ENCODE measurements around the gene NEU4.
"Not testable (repeated sequence)": the region's sequence is repeated elsewhere in the genome, so short reads cannot be mapped to it uniquely, and the experiment has no call there.

The NEU4 gene

DNA sequence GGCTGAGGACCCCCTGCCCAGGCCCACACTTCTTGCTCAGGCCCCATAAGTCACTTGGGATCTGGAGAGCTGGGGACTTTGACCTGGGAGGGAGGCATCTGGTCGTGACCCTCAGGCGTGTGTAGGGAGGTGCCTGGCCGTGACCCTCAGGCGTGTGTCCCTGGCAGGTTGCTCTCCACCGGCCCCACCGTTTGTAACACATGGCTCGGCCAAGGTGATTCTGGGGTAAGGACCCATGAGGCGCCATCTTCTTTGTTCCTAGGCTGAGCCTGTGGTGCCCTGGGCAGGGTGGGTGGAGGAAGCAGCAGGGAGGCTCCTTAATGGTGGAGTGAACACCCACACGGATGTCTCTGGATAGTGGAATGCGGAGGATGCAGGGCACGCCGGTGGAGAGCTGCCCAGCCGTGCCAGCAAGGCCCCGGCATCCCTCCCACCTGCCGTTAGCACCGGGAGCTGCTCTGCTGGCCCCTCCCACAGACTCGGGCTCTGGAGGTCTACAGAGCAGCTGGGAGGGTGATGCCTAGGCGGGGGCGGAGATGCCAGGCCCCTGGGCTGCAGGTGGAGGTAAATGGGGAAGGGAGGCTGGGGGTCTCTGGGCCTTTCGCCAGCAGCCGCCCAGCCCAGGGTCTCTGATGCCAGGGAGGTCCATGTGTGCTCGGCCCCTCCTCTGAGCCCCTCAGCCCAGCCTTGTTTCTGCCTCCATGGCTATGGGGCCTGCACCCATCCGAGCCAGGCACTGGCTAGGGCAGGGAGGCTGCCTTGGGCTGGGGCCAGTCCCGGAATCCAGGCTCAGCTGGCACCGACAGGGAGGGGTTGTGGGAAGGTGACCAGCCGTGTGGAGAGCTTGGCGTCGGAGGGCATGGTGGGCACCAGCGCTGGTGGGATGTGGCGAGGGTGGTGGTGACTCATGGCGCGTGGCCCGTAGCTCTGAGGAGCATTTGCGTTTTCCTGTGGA, 33.5 kb upstream of the NEU4 start:
- no peak for DNase-seq

DNA sequence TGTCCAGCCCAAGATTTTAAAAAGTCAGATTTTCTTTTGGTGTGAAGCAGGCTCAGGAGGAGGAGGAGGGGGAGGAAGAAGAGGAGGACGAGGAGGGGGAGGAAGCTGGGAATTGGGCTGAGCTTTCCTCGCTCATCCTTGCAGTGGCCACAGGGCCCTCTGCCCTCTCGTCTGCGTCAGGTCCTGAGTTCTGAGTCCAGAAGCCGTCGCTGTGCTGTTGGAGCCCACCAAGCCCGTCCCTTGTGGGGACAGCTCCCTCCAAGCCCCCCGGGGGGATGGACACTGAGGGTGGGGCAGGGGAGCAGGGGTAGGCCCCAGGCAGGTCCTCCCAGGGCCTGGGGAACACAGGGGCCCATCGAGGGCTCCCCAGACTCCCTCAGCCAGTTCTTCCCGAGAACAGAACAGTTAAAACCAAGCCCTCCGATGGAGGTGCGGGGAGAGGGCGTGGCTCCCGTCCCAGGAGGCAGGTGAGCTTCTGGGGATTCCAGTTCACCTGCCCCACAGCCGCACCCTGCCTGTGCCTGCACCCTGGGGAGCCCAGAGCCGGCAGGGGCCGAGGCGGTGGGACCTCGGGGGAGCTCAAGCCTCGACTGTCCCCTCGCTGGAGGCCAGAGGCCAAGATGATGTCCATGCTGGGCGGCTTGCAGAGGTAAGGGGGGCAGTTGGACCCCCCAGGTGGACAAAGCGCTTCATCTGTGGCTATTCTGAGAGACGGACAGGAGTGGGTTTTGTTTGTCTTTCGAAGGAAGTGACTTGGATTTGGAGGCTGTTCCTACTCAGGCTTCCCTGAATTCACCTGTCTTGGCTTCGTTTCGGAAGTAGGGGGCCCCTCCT, 32.4 kb upstream of the NEU4 start, which contains the start of gene GAL3ST2:
GAL3ST2 (plus strand) TSS at position 487 of the 834 bp plus-strand sequence; CDS start at position 621, 134 bp downstream.
- no peak for DNase-seq

DNA sequence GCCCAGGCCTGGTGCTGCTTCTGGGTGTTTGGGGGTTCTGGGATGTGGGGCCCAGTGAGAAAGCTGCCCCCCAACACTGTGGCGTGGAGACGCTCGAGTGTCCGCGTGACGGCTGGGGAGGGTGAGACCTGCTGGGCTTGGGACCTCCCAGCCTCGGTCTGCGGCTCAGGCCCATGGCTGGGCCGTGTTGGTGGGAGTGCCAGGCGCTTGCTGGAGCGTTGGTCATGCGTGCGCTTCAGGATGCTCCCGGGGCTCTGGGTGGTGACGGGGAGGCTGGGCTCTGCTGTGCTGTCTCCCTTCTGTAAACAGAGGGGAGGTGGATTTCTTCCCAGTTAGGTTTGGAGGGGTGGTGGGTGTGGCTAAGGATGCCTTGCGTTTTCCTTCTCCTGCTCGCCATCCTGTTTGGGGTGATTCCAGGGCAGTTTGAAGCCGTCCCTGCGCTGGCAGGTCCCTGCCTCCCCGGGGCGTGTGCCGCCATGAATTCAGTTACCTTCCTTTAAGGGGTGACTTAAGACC, 31.8 kb upstream of the NEU4 start:
- DNase-seq = no peak

DNA sequence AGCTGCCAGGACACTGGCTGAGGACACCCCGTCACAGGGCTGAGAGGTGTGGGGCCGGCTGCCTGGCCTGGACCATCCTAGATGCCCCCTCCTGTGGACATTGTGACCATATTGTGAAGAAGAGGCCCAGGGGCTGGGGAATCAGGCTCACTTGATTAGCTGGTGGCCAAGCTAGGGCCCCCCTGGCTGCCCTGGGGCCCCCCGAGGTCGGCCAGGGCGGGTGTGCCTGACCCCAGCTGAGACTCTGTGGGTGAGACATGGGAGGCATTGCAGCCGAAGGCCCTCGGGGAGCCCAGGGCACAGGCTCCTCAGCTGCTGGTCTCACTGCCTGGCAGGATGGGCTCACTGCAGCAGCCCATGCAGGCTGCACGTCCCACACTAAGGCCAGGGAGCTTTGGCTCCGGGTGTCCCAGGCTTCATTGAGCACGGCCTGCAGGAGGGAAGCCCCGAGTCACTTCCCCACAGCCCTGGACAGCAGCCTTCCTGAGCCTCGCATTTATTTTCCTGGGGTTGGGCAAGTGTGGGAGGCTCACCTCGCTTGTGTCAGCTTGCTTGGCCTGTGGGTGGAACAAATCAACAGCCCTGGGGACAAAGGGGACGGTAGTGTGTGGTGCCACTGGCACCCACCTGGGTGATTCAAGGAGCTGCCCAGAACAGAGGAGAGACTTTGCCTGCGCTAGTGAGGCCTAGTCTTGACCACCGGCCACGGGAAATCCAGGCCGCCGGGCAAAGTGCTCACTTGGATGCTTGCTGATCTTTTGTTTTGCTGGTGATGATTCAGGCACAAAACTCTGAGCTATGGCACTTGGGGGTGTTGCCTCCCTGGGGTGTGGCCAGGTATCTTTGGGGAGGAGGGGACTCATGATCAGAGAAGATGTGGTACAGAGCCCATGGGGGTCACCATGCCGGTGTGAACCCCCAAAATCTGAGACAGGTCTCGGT, 31.0 kb upstream of the NEU4 start:
- DNase-seq = no peak

DNA sequence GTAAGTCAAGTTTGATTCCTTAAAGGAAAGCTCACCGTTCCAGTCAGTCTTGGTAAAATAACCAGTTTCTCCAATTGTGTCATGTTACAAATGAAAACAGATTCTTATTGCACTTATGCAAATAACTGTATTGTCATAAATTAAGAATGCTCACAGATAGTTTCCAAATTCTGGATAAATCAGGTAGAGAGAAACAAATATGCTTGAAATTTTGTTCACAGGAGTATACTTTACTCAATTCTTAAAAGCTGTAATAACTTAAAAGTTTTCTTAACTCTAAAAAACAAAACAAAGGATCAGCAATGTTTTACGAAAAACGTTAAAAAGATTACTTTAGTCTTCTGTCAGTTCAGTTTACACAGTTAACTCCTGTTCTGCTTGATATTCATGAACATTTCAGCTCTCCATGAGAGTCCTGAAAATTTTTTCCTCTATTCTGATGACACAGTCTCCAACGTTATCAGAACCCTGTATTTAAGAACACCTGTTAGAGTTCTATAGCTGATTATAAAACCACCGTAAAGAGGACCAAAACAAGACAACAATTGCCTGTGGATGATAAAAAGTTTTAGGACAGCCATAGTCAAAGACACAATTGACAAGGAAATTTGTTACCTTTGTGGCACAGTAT, 27.9 kb upstream of the NEU4 start:
- no peak for DNase-seq

DNA sequence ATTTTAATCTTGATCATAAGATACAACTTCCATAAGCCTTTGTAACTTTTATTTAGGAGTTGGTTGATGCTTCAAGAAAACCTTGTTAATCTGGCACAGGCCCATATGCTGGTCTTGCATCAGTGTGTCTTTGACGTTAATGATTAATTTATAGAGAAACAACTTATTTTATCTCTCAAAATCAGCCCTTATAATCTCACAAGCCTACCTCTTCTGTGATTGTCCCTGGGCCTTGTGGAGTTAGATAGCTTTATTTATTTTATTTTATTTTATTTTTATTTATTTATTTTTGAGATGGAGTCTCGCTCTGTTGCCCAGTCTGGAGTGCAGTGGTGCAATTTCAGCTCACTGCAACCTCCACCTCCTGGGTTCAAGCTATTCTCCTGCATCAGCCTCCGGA, 26.9 kb upstream of the NEU4 start:
- DNase-seq = not testable (repeated sequence)

DNA sequence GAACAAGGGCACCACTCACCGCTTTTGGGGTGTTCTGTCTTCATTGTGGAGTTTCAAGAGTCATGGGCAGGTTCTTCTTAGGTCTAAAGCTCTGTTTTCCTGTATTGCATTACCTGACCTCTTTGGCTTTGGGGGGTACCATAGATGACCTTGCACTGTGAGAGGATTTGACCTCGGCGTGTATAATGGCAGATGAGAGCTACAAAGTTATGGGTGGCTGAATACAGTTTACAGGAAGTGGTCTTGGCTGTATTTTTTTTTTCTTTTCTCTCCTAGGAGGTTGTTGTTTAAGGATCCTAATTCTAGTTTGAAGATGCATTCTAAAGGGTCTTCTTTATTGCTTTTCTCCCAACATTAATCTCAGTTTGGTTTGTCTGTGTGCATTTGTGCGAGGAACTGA, 20.9 kb upstream of the NEU4 start:
- DNase-seq = no peak

DNA sequence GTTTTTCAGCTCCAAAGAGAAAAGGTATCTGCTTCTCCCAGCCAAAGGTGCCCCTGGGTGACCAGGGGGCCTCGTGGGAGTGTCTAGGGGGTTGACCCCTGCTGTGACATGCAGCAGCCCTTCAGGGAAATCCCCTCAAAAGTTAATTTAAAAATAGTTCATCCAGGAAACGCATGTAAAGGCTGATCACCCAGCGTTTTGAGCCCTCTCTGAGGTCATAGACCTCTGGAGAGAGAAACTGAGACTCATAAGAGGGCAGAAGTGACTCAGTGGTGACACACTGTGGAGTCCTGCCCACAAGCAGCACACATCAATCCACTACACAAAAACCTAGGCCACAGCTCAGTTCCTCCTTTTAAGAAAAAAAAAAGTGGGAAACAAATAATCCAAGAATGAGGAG, 20.4 kb upstream of the NEU4 start:
- DNase-seq = peak; percentile 35

DNA sequence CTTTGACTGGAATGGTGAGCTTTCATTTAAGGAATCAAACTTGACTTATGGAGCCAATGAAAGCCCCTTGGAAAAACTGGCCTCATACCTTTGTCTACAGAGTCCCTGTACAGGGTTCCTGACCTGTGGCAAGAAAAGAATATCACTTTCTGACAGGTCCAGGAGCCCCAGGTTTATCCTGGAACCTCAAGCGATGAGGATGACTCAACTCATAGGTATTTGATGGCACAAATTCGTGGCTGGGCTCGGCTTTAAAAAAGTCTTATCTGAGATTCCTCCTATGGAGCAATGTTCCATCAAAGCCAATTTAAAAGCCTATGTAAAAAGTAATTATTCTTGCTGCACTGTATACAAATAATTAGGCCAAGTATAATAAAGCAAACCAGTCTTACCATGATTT, 17.6 kb upstream of the NEU4 start:
- not testable (repeated sequence) for DNase-seq

DNA sequence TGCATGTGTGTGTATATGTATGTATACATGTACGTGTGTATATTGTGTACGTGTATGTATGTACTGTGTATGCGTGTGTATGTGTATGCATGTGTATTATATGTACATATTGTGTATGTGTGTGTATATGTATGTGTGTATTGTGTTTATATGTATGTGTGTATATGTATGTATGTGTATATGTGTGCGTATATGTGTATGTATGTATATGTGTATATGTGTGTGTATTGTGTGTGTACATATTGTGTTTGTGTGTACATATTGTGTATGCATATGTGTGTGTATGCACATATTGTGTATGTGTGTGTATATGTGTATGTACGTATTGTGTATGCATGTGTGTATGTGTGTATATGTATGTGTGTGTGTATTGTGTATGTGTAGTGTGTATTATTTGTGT, 15.6 kb upstream of the NEU4 start:
- no peak for DNase-seq

DNA sequence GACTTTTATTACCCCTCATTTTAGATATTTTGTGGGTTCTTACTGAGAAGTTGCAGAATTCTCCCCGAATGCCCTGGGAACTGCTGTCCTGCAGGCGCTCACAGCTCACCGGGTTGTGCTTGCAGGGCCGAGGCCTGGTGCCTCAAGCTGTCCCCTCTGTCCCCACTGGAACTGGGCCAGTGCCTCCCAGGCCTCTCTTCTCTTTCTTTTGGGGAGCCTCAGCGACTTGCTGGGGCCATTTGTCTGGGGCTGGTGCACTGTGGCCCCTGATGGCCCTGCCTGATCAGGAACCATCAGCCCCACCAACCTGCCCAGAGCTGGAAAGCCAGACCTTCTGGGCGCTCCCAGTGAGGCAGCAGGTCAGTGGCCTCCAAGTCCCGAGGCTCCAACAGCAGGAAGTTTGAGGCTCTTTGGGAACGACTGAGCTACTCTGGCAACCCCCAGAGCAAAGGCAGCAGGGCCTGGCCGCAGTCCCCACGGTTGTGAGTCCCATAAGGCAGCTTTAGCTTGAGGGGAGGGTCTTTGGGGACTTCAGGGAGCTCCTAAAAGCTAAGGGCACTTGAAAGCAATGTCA, 14.7 kb upstream of the NEU4 start:
- DNase-seq = no peak

DNA sequence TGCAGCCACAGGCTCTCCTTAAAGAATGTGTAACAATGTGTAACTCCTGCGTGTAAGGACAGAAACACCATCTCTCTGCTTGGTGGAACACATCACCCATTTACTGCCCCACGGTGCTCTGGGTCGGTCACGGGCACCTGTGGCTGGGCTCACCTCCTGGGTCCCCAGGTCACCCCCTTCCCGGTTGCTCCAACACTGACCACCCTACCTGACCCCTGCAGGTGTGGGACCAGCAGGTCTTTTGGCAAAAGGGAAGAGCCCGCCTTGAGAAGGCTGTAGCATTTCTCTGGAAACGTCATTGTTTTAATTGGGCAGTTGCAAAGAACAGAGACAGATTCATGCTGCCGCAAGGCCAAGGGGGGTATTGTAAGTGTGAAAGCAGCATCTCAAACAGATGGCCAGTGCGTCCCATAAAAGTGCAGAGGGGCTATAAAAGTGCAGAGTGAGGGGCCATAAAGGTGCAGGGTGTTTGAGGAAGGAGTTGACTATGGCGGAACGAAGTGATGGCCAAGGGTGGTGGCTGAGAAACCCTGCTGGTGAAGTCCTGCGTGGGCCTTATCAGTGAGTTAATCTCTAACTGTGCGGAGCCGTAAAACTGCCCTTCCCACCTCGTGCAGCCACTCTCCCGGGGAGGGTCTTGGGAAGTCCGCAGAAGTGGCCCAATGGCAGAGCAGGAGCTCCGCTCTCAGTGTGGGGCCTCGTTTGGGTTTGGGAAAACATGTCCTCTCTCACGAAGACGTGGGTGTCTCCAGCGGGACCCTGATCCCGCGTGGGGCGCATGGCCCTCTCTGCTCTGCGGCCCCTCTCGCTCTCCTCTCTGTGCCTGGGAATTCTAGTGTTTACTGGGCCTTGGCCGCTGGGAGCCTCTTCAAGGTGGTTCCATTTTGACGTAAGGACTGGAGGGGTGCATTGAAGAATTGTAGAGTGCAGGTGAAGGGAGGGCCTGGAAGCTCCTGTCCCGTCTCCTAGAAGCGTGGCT, 13.7 kb upstream of the NEU4 start:
- DNase-seq = no peak

DNA sequence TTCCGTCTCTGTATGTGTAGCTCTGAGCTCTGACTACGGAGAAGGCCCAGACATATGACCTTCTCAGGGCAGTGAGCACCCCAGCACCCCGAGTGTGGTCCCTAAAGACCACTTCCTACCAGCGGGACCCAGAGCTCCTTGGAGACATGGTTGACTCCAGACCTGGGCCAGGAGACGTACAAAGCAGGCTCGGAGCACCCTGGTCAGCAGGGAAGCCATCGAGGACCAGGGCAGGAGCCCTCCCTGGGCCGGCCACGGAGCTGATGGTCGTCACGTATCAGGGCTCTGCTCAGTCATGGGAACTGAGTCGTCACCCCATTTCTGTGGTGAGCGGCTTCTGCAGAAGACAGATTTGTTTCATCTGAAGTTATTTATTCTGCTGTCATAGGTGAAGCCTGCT, 12.8 kb upstream of the NEU4 start:
- DNase-seq = no peak

DNA sequence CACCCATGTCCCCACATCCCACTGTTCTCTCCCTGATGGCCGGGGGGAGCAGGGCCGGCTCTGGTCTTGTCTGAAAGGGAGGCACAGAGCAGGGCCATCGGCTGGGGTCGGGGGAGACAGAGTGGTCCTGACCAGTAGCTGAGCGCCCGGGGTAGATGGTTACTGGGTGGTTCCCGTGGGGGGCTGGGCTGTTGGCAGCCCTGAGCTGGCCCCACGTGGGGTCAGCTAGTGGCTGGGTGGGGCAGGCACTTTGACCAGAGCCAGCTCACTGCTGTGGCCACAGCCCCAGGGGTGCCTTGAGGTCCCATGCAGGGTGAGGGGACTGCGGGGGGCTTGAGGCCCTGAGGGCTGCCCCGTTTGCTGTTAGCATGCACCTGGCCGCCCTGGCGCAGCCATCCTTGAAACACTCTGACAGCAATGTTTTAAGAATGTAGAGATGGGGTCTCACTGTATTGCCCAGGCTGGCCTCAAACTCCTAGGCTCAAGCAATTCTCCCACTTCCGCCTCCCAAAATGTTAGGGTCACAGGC, 12.3 kb upstream of the NEU4 start:
- no peak for DNase-seq

DNA sequence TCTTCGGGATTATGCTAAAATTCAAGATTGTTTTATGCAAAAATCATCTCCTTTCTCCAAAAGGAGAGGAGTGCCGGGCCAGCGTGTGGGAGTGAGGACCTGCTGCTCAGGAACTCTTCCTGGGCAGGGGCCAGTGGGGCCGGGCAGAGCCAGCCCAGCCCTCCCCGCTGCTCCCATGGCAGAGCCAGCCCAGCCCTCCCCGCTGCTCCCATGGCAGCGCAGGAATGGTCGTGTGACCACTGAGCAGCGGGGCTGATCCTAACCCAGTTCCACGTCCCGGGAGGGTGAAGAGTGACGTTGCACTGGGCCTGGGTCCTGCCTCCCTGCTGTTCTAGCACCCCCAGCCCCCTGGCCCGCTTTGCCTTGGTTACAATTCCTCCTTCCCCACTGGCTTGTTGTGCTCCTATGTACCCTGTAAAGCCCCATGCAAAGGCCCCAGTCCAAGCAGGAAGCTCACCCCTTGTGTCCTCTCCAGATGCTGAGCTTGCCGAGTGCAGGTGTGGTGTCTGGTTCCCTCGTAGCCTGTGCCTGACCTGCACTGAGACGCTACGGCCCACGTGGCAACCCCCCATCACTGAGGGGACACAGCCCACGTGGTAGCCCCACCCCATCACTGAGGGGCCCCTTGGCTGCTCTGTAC, 11.4 kb upstream of the NEU4 start:
- DNase-seq = no peak

DNA sequence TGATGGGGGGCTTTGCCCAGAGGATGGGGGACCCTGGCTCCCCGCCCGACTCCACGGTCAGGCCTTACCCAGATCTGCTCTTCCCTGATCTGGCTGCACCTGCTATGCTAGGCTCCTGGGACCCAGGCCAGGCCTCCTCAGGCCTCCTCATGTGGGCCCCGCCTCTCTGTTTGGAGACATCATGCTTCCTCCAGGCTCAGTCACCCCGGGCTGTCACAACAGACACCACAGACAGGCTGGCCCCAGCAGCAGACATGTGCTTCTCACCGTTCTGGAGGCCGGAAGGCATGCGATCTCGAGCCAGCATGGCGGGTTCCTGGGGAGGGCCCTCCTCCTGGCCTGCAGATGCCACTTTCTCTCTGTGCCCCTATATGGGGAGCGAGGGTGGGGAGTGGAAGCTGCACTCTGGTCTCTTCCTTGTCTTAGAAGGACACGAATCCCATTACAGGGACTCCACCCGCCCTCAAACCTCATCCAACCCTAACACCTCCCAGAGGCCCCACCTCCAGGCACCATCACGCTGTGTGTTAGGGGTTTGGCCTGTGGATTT, 10.8 kb upstream of the NEU4 start:
- no peak for DNase-seq

DNA sequence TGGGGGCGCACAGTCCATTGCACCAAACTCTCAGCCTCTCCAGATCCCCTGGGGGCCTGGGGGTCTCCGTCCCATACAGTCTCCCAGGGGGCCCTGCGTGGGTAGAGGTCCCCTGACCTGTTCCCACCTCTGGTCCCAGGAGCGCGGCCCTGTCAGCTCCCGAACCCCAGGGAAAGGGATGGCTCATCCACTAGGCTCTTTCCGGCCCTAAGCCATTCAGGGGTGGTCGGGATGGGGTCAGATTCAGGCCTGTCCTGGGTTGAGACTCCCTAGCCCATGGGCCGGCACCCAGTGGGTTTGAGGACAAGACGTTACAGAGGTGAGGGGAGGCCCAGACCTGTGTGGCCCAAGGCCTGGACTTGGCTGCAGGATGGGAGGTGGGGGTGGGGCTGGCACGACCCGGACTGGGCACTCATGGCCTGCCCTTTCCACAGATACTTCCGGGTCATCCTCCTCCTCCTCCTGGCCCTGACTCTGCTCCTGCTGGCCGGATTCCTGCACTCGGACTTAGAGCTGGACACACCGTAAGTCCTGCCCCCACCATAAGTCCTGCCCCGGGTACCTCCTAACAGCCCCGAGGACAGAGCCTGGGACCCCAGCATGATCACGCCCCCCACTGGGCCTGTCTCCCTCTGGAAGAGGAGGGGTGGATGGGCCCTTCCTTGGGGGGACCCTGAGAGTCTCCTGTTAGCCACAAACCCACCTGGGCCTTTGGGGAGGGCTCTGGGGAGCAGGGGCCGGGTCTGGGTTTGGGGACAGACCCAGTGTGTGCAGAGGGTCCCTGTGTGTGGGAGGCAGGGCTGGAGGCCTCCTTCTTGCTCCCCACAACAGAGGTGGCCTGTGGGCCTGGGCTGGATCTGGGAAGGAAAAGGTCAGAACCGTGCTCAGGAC, 10.1 kb upstream of the NEU4 start:
- DNase-seq = no peak

Data from stimulated activated CD4-positive, alpha-beta T cell treated with anti-CD3 and anti-CD28 coated beads, Interleukin-4, amount 100 ng/mL, for 1 hour (primary cell).